ENCODE results near the gene ICAM2. TPM values are rescaled to one million over a fixed set of nuclear protein-coding genes. Genes with fewer than 3 reads are reported as not detected.

The ICAM2 gene
- total RNA-seq, 2 donors from 2014 or later: 7.3 to 12.6 TPM

DNA sequence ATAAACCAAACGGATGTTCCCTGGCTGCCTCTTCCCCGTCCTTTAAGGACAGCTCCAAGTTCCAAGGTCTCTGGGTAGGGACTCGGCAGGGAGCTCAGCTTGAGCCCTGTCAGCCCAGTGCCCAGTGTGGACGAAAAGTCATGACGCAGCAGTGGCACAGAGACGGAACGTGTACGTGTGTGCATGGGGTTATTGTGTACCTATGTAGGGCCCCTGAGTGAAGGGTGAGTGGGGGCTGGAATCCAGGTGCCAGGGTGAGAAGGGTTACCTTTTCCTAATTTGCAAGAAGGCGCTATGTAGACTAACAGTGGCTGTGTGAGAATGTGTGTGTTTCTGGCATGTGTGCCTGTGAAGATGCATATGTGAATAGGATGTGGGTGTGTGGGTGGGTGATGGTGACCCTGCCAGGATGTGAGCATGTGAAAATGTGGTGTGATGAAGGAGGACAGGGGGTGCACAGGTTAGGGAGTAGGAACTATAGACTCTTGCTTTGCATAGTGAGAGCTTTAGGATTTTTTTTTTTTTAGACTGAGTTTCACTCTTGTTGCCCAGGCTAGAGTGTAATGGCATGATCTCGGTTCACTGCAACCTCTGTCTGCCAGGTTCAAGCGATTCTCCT is 53.7 kb downstream of the ICAM2 start:
- no peak overlapping the region for H3K27ac ChIP-seq
- no peaks in the 10 kb centered on the region for H3K9me3 ChIP-seq
- H3K27me3 ChIP-seq (replicated peaks; ENCODE audit: insufficient read depth): no peaks in the 10 kb centered on the region
- TF ChIP-seq POLR2A (IDR thresholded peaks at IDR 0.05) (no peak), POLR2AphosphoS5 (IDR thresholded peaks at IDR 0.05) (no peak)
- TF ChIP-seq, protein P1, sequence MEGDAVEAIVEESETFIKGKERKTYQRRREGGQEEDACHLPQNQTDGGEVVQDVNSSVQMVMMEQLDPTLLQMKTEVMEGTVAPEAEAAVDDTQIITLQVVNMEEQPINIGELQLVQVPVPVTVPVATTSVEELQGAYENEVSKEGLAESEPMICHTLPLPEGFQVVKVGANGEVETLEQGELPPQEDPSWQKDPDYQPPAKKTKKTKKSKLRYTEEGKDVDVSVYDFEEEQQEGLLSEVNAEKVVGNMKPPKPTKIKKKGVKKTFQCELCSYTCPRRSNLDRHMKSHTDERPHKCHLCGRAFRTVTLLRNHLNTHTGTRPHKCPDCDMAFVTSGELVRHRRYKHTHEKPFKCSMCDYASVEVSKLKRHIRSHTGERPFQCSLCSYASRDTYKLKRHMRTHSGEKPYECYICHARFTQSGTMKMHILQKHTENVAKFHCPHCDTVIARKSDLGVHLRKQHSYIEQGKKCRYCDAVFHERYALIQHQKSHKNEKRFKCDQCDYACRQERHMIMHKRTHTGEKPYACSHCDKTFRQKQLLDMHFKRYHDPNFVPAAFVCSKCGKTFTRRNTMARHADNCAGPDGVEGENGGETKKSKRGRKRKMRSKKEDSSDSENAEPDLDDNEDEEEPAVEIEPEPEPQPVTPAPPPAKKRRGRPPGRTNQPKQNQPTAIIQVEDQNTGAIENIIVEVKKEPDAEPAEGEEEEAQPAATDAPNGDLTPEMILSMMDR (IDR thresholded peaks at IDR 0.05): no peak
- intact Hi-C loops (cut with DNase I): no loop called here
- H3K4me3 ChIP-seq: no peak overlapping the region
- H3K36me3 ChIP-seq: no peaks in the 10 kb centered on the region
- no peaks in the 10 kb centered on the region for H3K4me1 ChIP-seq (replicated peaks)
- 86% methylated on average over 11 of the region's 11 CpGs for WGBS
- no peak for DNase-seq (ENCODE audit: low spot score)

DNA sequence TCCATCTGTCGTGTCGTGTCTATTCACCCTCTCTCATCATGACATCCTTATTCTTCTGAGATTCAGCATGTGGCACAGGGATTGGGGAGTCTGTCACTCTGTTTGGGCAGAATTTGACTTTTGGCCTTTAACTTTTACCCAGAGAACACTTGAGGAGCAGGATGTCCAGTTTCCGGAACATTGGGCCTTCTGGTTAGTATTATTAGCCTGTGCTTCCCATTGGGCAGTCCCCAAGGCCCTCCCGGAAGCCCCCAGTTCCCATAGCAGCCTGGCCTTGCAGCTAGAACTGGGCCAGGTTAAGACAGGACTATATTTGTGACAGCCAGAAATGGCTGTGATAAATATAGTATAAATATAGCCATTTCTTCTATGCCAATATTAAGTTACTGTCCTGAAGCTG is 57.3 kb downstream of the ICAM2 start:
- TF ChIP-seq POLR2AphosphoS5 (IDR thresholded peaks at IDR 0.05): no peak
- TF ChIP-seq, protein P1 (IDR thresholded peaks at IDR 0.05): no peak
- no peak for TF ChIP-seq POLR2A (IDR thresholded peaks at IDR 0.05)

DNA sequence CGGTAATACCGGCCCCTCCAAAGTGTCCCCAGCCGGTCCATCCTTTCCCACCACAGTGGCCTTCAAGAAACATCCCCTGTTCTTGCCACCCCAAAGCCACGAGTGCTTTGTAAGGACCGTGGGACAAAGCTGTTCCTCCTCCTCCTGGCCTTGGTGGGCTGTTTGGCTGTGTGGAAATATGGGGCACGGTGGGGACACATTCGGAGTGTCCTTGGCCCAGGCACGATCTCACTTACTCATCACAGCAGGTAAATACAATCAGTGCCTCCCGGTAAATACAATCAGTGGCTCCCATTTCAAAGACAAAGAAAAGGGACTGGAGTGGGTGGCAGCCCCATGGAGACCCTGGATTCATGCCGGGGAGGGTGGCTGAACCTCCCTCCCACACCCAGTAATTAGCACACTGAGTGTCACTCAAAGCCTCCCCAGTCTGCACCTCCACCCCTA is 58.1 kb downstream of the ICAM2 start:
- WGBS: 55% methylated on average over 10 of the region's 10 CpGs
- no peak overlapping the region for H3K4me3 ChIP-seq
- intact Hi-C loops (cut with DNase I): no loop called here
- no peak for DNase-seq (ENCODE audit: low spot score)
- no peaks in the 10 kb centered on the region for H3K4me1 ChIP-seq (replicated peaks)
- TF ChIP-seq POLR2AphosphoS5 (IDR thresholded peaks at IDR 0.05): no peak
- no peak for TF ChIP-seq POLR2A (IDR thresholded peaks at IDR 0.05)
- TF ChIP-seq, protein P1 (IDR thresholded peaks at IDR 0.05): no peak
- H3K36me3 ChIP-seq: no peaks in the 10 kb centered on the region
- H3K27ac ChIP-seq: no peak overlapping the region
- H3K27me3 ChIP-seq (replicated peaks; ENCODE audit: insufficient read depth): no peaks in the 10 kb centered on the region
- H3K9me3 ChIP-seq: no peaks in the 10 kb centered on the region

More for the DNA sequence above, 57.3 kb downstream of the ICAM2 start:
- Histone ChIP-seq H3K9me3 (no peaks in the 10 kb centered on the region), H3K4me1 (replicated peaks) (no peaks in the 10 kb centered on the region), H3K4me3 (no peak overlapping the region), H3K27ac (no peak overlapping the region), H3K27me3 (replicated peaks; ENCODE audit: insufficient read depth) (no peaks in the 10 kb centered on the region), H3K36me3 (no peaks in the 10 kb centered on the region)
- intact Hi-C loops (cut with DNase I): no loop called here
- DNase-seq (ENCODE audit: low spot score): no peak
- WGBS: 88% methylated on average over 4 of the region's 4 CpGs

DNA sequence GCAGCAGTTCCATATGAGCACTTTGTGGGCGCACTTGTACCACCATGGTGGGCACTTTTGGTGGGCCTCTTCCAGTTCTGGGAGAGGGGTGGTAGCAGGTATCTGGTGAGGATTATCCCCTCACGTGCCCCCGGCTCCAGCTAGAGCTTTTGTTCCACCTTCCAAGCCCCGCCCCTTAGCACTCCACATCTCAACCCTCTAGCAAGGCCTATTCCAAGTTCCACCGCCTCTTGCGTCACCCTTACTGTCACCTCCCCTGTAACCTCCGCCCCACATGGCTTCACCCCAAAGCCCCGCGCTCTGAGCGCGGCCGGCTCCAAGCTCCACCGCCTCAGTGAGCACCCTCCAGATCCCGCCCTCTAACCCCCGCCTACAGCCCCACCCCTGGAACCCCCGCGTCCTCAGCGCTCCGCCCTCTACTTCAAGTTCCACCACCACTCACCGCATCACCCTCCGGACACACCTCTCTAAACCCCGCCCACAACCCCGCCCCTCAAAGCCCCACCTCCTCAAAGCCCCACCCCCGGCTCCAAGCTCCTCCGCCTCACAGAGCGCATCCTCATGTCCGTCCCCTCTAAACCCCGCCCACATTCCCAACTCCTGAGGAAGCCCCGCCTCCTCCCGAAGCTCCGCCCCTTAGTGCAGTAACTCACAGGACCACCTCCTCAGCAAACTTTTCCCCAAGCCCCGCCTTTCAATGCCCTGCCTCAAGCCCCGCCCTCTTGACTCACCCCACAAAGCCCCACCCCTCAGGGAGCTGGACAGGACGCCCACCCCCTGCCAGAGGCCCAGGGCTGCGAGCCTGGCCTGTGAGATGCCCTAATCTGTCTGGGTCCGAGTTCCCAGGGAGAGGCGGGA is 58.8 kb downstream of the ICAM2 start:
- Histone ChIP-seq H3K36me3 (no peaks in the 10 kb centered on the region), H3K9me3 (no peaks in the 10 kb centered on the region), H3K27ac (no peak overlapping the region), H3K4me3 (no peak overlapping the region), H3K27me3 (replicated peaks; ENCODE audit: insufficient read depth) (no peaks in the 10 kb centered on the region), H3K4me1 (replicated peaks) (no peaks in the 10 kb centered on the region)
- DNase-seq (ENCODE audit: low spot score): no peak
- TF ChIP-seq, protein P1 (IDR thresholded peaks at IDR 0.05): no peak
- TF ChIP-seq POLR2AphosphoS5 (IDR thresholded peaks at IDR 0.05) (no peak), POLR2A (IDR thresholded peaks at IDR 0.05) (no peak)
- intact Hi-C loops (cut with DNase I): no loop called here
- WGBS: 33% methylated on average over 37 of the region's 37 CpGs
